ENCODE results near the gene THSD4.

Gene THSD4

DNA sequence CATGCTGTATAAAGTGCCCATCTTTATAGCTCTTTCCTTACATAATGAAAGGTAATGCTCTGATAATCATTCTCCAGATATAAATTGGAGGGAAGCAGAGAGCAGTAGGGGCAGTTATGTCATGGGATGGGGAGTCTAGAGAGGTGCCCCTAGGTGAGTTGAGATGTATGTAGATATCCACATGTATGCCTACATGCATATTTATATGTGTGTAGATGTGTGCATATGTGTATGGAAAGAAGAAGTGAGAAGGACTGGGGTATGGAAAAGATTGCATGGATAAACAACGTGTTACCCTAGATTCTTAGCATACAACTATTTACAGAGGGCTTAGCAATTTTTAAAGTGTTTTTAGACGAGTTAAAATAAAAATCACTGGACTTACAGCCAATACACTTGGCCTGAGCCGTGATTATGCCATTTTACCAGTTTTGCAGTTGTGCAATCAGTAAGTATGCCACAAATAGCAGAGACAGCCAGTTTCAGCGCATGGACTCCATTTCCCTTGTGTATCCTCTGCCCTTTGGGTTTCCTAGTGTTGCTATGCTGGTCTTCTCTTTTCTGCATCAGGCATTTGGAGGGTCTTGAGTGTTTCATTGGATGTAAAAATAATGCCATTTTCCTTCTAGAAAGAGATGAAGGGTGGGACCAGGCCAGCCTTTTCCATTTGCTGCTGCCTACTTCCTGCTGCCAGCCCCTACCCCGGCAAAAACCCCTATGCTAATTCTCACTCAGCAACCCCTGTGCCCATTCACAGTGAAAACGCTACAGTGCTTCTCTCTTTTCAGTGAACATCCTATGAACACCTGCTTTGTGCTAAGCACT is 495.7 kb downstream of the THSD4 start:
- DNase-seq = no peak

- DNase-seq = no peak
Measured at GRCh38 chr15:71611553-71612396, 496.5 kb downstream of the THSD4 start.

GRCh38 chr15:71612397-71612722 is 497.1 kb downstream of the THSD4 start:
- DNase-seq = no peak

DNA sequence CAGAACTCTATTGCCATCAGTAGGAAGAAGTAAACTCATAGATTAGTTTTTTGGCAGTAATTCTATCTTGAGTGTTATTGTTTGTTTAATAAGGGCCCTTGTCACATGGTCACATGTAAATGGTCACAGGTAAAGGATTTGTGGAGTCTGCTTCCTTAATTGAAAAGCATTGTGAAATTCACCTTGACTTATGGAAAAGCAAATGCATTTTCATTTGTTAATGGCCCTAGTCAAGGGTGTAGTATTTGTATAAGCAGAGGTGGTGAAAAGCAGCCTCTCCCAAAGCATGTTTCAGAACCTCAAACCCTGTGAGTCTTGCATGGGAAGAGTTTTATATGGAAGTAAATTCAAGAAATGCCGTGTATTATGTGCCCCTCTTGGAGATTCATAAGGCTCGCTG is 497.6 kb downstream of the THSD4 start:
- no peak for DNase-seq

DNA sequence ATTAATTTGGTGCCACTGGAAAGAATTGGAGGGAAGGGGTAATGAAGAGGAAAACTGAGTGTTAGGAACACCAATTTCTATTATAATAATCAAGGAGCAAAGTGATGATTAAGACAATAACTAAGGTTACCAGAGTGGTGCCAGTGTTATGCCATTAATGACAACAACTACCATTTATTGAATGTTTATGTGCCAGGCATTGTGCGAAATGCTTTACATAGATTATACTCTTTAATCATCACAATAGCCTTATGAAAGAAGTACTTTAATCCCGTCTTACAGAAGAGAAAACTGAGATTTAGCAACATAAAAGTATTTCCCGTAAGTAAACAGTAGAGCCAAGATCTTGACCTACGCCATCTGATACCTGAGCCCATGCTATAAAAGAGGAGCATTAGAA is 507.8 kb downstream of the THSD4 start:
- DNase-seq = no peak

- no peak for DNase-seq
Measured at GRCh38 chr15:71626596-71627088, 511.4 kb downstream of the THSD4 start.

- no peak for DNase-seq
Measured at GRCh38 chr15:71627188-71627587, 511.9 kb downstream of the THSD4 start.

GRCh38 chr15:71627604-71628003 is 512.3 kb downstream of the THSD4 start:
- DNase-seq = no peak

DNA sequence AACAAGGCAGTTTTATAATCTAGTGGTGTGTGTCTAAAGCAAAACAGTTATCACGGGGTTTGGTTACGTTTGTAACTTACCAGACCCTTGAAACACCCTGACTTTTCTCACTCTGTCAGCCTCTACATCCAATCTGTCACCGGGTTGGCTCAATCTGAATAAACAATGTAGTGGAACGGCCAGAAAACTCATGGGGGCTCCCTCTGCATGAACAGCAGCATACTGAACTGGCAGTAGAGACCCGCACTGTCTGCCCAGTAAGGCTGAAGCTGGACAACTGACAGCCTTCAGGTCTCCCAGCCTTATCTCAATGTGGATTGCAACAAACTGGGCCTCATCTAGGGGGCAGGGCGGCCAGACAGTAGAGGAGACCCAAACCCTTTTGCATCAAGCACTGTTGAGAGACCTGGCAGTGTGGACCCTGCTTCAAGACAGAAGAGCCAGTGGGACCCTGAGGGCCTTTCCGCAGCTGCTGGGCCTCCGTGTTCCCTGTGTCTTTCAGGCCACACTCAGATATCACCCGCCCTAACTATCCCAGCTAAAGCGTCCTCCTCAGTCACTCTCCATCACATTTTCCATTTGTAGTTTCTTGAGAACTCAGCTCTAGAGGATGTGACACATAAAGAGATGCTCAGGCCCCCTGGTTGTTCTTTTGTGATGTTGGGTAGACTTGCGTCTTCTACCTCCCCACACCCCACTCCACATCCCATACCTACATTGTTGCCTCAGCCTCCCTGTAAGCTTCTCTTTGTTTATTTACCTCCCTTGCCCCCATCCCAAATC is 513.9 kb downstream of the THSD4 start:
- DNase-seq = no peak

DNA sequence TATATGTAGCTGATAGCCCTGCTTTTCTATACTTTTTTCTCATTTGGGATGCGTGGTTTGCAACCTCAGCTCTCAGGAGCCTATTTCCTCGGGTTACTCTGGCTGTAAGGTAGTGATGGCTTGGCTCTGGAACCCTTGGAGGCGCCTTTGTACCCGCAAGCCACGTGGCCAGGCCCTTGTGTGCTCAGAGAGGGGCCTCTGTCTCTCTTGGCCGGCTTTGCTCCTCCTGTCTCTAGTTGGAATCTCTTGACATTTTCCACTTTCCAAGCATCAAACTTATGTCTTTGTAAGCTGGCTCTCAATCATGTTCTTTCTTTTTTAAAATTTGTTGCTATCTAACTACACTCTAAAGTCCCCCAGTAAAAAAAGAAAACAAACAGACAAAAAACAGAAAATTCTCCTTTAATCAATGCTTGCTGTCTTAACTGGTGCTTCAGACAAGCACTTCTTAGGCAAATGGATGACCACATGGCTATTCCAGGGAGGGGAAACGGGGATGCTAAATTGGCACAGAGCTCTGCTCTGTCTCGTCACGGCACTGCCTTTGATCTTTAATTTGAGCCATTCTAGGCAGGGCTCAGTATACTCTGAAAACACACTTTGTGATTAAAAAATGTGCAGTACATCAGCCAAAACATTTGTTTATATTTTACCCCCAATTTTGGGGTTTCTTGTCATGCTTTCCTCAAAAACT is 514.7 kb downstream of the THSD4 start:
- DNase-seq = no peak

DNA sequence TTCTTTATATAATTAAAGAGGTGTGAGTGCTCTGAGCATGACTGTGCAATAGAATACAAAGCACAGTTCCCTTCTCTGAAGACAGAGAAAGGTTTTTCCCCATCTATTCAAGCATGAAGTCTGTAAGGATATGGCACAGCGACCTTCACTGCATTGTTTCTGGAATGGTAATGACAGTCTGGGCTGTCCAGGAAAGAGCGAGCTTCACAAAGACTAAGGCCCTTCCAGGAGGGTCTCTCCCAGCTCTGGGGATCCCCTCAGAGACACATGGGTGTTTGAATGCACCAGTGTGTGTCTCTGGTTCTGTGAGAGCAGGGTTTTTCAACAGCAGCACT is 515.2 kb downstream of the THSD4 start:
- no peak for DNase-seq

DNA sequence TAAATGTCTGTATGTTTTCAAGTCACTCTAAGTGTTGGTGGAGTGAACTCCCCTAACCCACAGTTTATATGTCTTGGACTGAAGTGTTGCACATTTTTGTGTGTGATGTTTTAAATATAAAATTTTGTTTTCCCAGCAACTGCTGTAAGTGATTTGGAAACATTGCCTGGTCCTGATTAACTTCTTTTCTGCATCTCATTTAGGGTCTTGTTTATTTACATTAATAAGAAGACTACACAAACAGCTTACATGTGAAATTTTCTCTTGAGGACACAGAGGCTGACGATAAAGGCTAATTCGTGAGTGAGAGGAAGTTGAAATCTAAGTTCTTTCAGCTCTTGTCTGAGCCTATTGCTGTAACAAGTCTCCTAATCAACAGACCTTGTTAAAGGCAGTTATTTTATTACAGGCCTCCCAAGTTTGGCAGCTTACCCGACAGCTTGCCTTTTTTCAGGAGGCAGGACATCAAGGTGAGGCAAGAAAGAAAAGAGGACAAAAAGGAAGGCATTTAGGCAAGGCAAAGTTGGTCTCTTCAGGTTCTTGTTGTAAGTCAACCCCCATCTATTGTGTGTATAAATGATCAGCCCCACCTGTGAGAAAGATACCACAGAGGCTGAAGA is 517.4 kb downstream of the THSD4 start:
- DNase-seq = no peak

DNA sequence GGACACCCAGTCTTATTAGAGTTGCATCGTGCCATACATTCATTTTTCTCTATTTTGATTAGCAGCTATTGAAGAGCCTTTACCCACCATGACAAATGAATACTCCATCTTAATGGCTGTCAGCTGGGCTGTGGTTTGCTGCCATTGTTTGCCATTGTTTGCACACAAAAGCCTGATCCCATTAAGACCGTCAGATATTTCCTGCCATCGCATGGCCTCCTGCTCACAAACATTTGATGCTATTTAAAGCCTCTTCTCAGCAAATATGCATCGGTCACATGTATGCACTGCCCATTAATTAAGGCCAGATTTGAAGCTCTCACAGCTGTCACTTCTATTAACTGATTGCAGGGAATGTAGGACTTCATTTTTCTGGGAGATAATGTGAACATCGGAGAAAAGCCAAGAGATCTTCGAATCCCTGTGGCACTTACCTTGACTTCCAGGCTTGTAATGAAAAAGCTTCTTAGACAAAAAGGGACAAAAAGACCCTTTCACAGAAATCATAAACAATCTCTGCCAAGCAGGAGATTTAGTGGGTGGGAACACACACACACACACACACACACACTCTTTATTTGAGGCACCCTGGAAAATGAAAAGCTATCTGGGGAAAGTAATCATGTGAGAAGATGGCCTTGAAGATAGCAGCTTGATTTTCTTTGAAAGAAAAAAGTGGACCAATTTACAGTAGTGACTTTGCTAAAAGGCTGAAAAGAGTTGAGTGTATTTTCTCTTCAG is 519.7 kb downstream of the THSD4 start:
- DNase-seq = no peak

GRCh38 chr15:71635735-71636134 is 520.5 kb downstream of the THSD4 start:
- no peak for DNase-seq

DNA sequence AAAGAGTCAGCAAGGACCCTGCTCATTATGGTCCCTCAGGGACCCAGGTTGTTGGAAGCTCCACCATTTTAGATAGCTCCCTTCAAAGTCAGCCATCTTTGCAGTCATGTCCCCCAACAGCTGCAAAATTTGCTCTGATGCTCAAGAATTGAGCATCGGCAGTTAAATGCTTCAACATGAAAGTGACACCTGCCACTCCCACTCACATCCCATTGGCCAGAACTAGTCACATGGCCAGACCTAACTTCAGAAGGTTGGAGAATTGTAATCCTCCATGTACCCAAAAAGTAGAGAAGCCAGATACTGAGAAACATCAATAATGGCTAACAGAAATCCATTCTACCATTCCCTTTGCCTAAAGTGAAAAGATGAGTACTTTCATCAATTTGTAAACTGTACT is 523.6 kb downstream of the THSD4 start:
- no peak for DNase-seq

- no peak for DNase-seq
Measured at GRCh38 chr15:71639471-71639870, 524.2 kb downstream of the THSD4 start.

GRCh38 chr15:71643918-71644317 is 528.6 kb downstream of the THSD4 start:
- DNase-seq = no peak

- no peak for DNase-seq
Measured at GRCh38 chr15:71646767-71647486, 531.7 kb downstream of the THSD4 start.

DNA sequence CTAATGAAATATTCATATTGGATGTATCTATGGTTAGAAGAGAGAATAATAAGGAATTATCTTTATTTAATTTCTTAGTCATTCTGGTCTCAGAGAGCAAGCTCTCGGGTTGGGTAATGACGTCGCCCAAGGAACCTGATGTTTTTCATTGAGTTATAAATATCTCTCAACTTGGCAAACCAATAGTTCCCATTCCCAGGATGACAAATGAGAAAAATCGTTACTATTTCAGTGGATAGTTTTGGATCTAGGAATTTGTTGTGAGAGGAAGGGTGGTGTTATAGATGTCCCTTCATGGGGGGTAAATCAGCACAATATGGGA is 532.2 kb downstream of the THSD4 start:
- no peak for DNase-seq

DNA sequence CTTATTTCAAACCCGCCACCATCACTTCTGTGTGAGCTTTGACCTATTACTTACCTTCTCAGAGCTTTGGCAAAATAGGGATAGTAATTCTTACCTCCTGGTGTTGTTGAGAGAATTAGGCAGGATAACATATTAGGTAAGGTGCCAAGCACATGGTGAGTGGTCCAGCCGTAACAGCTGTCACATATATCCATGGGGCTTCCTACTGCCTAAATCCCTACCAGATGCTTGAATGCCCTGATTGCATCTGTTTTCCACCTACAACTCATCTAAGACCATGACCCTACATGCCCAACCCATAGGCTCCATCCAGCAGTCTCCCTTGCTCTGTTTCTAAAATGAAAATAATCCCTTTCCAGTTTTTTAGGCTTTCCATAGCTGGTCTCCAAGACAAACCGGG is 532.8 kb downstream of the THSD4 start:
- DNase-seq = no peak

GRCh38 chr15:71649894-71650293 is 534.6 kb downstream of the THSD4 start:
- DNase-seq = no peak
